NCI-H187 treated with DMSO at 0.1 percent for 48 hours (cell line): ENCODE data around the gene SLC10A6.

Experiments
- DNase-seq: peaks from one replicate; lab custom pipeline; 2025; lab: John Stamatoyannopoulos, UW

SLC10A6 gene

DNA sequence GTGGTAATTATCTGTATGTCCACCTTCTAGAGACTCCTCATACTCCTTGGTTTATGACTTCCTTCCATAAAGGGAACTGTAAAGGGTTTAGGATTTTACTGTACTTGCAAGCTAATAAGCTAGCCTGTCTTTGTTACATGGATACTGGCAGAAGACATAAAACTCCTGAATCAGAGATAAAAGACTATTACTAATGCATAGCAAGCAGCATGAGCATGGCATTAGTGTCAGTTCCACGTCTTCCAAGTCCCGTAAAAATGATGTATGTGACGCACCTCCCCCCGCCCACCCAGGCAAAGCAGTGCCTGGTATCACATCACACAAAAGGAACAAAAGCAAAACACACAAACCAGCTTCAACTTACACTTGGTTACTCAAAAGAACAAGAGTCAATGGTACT is 71.0 kb downstream of the SLC10A6 start:
- DNase-seq, result peak; percentile 52

DNA sequence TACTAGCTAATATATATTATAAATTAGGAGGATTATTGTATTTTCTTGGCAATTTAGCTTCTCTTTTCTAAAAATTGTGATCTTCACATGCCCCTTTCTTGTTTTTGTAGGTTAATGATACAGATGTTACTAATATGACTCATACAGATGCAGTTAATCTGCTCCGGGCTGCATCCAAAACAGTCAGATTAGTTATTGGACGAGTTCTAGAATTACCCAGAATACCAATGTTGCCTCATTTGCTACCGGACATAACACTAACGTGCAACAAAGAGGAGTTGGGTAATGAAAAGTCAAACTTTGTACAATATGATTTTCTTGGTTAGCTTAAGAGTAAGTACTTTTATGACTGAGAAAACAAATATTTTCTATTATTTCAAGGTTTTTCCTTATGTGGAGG is 74.1 kb downstream of the SLC10A6 start:
- no peak for DNase-seq
